ENCODE results near the gene COL28A1.

COL28A1 gene

GRCh38 chr7:7323921-7324320 lies 211.8 kb downstream of the COL28A1 start:
- DNase-seq: no peak

- no peak for DNase-seq
Measured at GRCh38 chr7:7323352-7323751, 212.3 kb downstream of the COL28A1 start.

- no peak for DNase-seq
Measured at GRCh38 chr7:7321681-7322080, 214.0 kb downstream of the COL28A1 start.

GRCh38 chr7:7318601-7319000 lies 217.1 kb downstream of the COL28A1 start:
- no peak for DNase-seq

- DNase-seq: no peak
Measured at GRCh38 chr7:7317850-7318249, 217.8 kb downstream of the COL28A1 start.

- DNase-seq: no peak
Measured at GRCh38 chr7:7315851-7316250, 219.8 kb downstream of the COL28A1 start.

- DNase-seq: no peak
Measured at GRCh38 chr7:7312323-7312722, 223.3 kb downstream of the COL28A1 start.

- DNase-seq: no peak
Measured at GRCh38 chr7:7311001-7311400, 224.7 kb downstream of the COL28A1 start.

GRCh38 chr7:7309203-7309602 lies 226.5 kb downstream of the COL28A1 start:
- no peak for DNase-seq
